HuH-7.5 (cell line): Measurements from ENCODE around the gene TRIM4.
"Not testable (repeated sequence)": the region's sequence is repeated elsewhere in the genome, so short reads cannot be mapped to it uniquely, and the experiment has no call there.

Source experiments
- DNase-seq: peaks from one replicate; pipeline ENCODE4 v3.0.0; 2011; ENCODE audit warnings: low spot score

The TRIM4 gene, protein sequence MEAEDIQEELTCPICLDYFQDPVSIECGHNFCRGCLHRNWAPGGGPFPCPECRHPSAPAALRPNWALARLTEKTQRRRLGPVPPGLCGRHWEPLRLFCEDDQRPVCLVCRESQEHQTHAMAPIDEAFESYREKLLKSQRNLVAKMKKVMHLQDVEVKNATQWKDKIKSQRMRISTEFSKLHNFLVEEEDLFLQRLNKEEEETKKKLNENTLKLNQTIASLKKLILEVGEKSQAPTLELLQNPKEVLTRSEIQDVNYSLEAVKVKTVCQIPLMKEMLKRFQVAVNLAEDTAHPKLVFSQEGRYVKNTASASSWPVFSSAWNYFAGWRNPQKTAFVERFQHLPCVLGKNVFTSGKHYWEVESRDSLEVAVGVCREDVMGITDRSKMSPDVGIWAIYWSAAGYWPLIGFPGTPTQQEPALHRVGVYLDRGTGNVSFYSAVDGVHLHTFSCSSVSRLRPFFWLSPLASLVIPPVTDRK

GRCh38 chr7:99918959-99919813 lies at the start of gene TRIM4:
TSS of gene TRIM4 (minus strand) at chr7:99919530. CDS start at chr7:99919401, 129 bp downstream.
- peak; percentile 93 for DNase-seq

GRCh38 chr7:99958564-99959227 lies 39.4 kb upstream of the TRIM4 start:
- no peak for DNase-seq

GRCh38 chr7:99955247-99955646 lies 35.9 kb upstream of the TRIM4 start:
- no peak for DNase-seq

DNA sequence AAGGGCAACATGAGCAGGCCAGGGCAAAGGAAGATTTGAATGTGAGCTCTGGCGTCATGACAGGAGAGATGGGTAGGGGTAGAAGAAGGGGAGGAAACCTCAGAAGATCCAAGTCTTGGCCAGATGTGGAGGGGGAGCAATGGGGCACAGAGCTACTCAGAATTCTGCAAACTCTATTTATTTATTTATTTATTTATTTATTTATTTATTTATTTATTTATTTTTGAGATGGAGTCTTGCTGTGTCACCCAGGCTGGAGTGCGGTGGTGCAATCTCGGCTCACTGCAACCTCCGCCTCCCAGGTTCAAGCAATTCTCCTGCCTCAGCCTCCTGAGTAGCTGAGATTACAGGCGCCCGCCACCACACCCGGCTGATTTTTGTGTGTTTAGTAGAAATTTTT lies 35.3 kb upstream of the TRIM4 start:
- DNase-seq, result not testable (repeated sequence)

- no peak for DNase-seq
These were observed 34.3 kb upstream of the TRIM4 start for GRCh38 chr7:99953649-99954048.

GRCh38 chr7:99952649-99953048 lies 33.3 kb upstream of the TRIM4 start:
- DNase-seq, result not testable (repeated sequence)

GRCh38 chr7:99950819-99951218 lies 31.5 kb upstream of the TRIM4 start:
- DNase-seq, result not testable (repeated sequence)

DNA sequence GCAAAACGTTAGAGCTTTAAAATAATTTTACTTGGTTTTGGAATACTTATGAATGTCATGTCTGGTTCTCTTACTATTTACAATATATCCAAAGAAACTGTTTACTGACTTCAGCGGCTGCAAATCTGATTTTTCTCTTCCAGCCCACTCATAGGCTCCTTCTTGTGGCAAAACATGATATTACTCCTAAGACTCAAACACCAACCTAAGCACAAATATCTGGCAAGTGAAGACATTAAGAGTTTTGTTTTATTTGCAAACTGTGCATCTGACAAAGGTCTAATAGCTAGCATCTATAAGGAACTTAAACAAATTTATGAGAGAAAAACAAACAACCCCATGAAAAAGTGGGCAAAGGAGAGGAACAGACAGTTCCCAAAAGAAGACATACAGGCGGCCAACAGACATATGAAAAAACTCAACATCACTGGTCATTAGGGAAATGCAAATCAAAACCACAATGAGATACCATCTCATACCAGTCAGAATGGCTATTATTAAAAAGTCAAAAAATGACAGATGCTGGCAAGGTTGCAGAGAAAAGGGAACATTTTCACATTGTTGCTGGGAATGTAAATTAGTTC lies 30.4 kb upstream of the TRIM4 start:
- DNase-seq, result no peak

DNA sequence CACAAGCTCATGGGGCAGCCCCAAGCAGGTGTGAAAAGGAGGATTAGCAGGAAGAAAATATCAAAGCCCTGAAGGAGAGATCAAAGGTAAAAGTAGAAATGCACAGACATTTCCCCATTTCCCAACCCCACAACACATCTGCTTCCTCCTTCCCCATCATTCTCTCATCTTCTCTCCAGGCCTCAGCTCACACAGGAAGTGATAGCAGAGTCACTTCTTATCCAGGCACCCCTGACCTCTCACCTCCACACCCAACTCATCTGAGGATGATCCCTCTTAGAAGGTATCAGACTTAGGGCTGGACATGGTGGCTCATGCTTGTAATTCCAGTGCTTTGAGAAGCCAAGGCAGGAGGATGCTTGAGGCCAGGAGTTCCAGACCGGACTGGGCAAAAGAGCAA lies 28.3 kb upstream of the TRIM4 start:
- no peak for DNase-seq

GRCh38 chr7:99944497-99945070 lies 25.3 kb upstream of the TRIM4 start:
- DNase-seq, result no peak

- DNase-seq, result no peak
These were observed 24.5 kb upstream of the TRIM4 start for GRCh38 chr7:99943641-99944496.

- no peak for DNase-seq
These were observed 19.0 kb upstream of the TRIM4 start for GRCh38 chr7:99938296-99938695.

DNA sequence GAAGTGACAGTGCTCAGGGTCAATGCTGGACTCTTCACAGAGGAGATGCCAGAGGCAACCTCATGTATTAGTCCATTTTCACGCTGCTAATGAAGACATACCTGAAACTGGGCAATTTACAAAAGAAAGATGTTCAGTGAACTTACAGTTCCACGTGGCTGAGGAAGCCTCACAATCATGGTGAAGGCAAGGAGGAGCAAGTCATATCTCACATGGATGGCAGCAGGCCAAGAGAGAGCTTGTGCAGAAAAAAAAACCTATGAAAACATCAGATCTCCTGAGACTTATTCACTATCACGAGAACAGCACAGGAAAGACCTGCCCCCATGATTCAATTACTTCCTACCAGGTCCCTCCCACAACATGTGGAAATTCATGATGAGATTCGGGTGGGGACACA lies 15.7 kb upstream of the TRIM4 start:
- DNase-seq, result not testable (repeated sequence)

- no peak for DNase-seq
These were observed 11.0 kb upstream of the TRIM4 start for GRCh38 chr7:99930376-99930775.

- DNase-seq, result no peak
These were observed 10.4 kb upstream of the TRIM4 start for GRCh38 chr7:99929730-99930053.

- peak; percentile 79 for DNase-seq
These were observed 9.8 kb upstream of the TRIM4 start, which contains the start of gene GJC3 for GRCh38 chr7:99928994-99929729. TSS of gene GJC3 (minus strand) at chr7:99929620. CDS start at chr7:99929620, 0 bp downstream.

- DNase-seq, result no peak
These were observed 8.9 kb upstream of the TRIM4 start for GRCh38 chr7:99928188-99928587.

GRCh38 chr7:99927536-99927935 lies 8.2 kb upstream of the TRIM4 start:
- no peak for DNase-seq

- no peak for DNase-seq
These were observed 7.0 kb upstream of the TRIM4 start for GRCh38 chr7:99926321-99926720.

- DNase-seq, result no peak
These were observed 3.9 kb upstream of the TRIM4 start for GRCh38 chr7:99923200-99923599.
